PC-3 (cell line): ENCODE data around the gene DNER.
"Not testable (repeated sequence)": the region's sequence is repeated elsewhere in the genome, so short reads cannot be mapped to it uniquely, and the experiment has no call there.

Source experiments
- CTCF ChIP-seq: fragments of 300-600 bp; sonication (generic); conservative IDR thresholded peaks from 2 replicates; pipeline ENCODE4 v1.5.1; 2017; ENCODE audit warnings: antibody characterized with exemption, low read depth, mild to moderate bottlenecking, low read length
- EZH2 ChIP-seq: fragments of 300-600 bp; sonication (generic); IDR thresholded peaks from one replicate; pipeline ENCODE4 v1.6.1; 2017; ENCODE audit warnings: antibody characterized with exemption, mild to moderate bottlenecking, low read length; ENCODE audit not compliant: unreplicated experiment

GRCh38 chr2:229614021-229614420 lies 100.3 kb downstream of the DNER start:
- not testable (repeated sequence) for TF ChIP-seq CTCF, EZH2
